H1 (cell line): Measurements from ENCODE around the gene LRRC37A. TPM values are rescaled to one million over a fixed set of nuclear protein-coding genes. Genes with fewer than 3 reads are reported as not detected.
"Not testable (repeated sequence)": the region's sequence is repeated elsewhere in the genome, so short reads cannot be mapped to it uniquely, and the experiment has no call there.

ENCODE experiments used
- CTCF ChIA-PET: fragments of 300-600 bp; sonication (Branson Sonifier 250); formaldehyde crosslinking; loops from one replicate; lab custom pipeline; 2021; ENCODE audit not compliant: partially characterized antibody; lab: Charles Lee
- POLR2A ChIA-PET: fragments of 300-600 bp; sonication (Branson Sonifier 250); formaldehyde crosslinking; loops from one replicate; lab custom pipeline; 2021; ENCODE audit warnings: inconsistent platforms; ENCODE audit not compliant: partially characterized antibody; lab: Charles Lee
- DNase-seq, 2 experiments: peaks; one replicate each; pipeline versions ENCODE4 v3.0.0 to v3.0.0-alpha.2; 2010 to 2022; ENCODE audit warnings: low spot score in 2 of 2, low read depth in 1 of 2, mixed read lengths in 1 of 2
- FAIRE-seq: peaks from 2 replicates; lab custom pipeline; 2011; peaks lifted over from hg19 to GRCh38; lab: Jason Lieb, UNC
- H2AFZ ChIP-seq: 2 replicates; pipeline ENCODE4 v1.8.1; 2012; ENCODE audit warnings: low read length, inconsistent platforms
- H2AK5ac ChIP-seq: 2 replicates; pipeline ENCODE4 v1.6.1; 2013; ENCODE audit warnings: low read depth, low read length
- H2BK120ac ChIP-seq: replicated peaks from 2 replicates; pipeline ENCODE3; 2013; ENCODE audit warnings: low read depth, low read length, inconsistent platforms
- H2BK12ac ChIP-seq: 2 replicates; pipeline ENCODE4 v1.6.1; 2013; ENCODE audit warnings: low read depth, low read length
- H2BK15ac ChIP-seq: 2 replicates; pipeline ENCODE4 v1.6.1; 2013; ENCODE audit warnings: low read length
- H2BK20ac ChIP-seq: 2 replicates; pipeline ENCODE4 v1.6.1; 2013; ENCODE audit warnings: low read length
- H2BK5ac ChIP-seq: 2 replicates; pipeline ENCODE4 v1.6.1; 2013; ENCODE audit warnings: low read depth, low read length
- H3K14ac ChIP-seq: 2 replicates; pipeline ENCODE4 v1.6.1; 2013; ENCODE audit warnings: inconsistent platforms; ENCODE audit not compliant: insufficient read length
- H3K18ac ChIP-seq: 2 replicates; pipeline ENCODE4 v1.6.1; 2013; ENCODE audit warnings: low read length; ENCODE audit errors: extremely low read depth
- H3K23ac ChIP-seq: 2 replicates; pipeline ENCODE4 v1.6.1; 2013; ENCODE audit warnings: inconsistent platforms; ENCODE audit not compliant: insufficient read length
- H3K23me2 ChIP-seq: 2 replicates; pipeline ENCODE4 v1.6.1; 2013; ENCODE audit warnings: low read depth, low read length
- H3K27ac ChIP-seq: 2 replicates; pipeline ENCODE4 v1.6.1; 2011; ENCODE audit warnings: low read depth, low read length, inconsistent platforms
- H3K27me3 ChIP-seq, 4 experiments: replicated peaks in 1 of 4; 1 replicate in 1 of 4; 2 replicates in 3 of 4; pipeline versions ENCODE4 v1.6.1 to v1.8.1; 2011 to 2013; ENCODE audit warnings: low read length in 3 of 4, mild to moderate bottlenecking in 3 of 4, inconsistent platforms in 2 of 4, mixed read lengths in 2 of 4, moderate library complexity in 1 of 4; ENCODE audit not compliant: control insufficient read depth in 3 of 4, insufficient read depth in 3 of 4; ENCODE audit errors: extremely low read depth in 1 of 4
- H3K36me3 ChIP-seq, 4 experiments: 2 replicates each; pipeline versions ENCODE4 v1.6.1 to v1.8.1; 2011 to 2013; ENCODE audit warnings: mild to moderate bottlenecking in 4 of 4, low read length in 3 of 4, moderate library complexity in 2 of 4, control low read depth in 1 of 4, inconsistent platforms in 1 of 4; ENCODE audit not compliant: insufficient read depth in 4 of 4, control insufficient read depth in 2 of 4
- H3K4ac ChIP-seq: replicated peaks from 2 replicates; pipeline ENCODE3; 2013; ENCODE audit warnings: low read length, low read depth, mixed read lengths, inconsistent platforms; ENCODE audit not compliant: insufficient read length
- H3K4me1 ChIP-seq, 4 experiments: replicated peaks in 1 of 4; 1 replicate in 1 of 4; 2 replicates in 3 of 4; pipeline versions ENCODE4 v1.6.1 to v1.8.1; 2011 to 2013; ENCODE audit warnings: low read length in 3 of 4, inconsistent platforms in 2 of 4, mixed read lengths in 1 of 4; ENCODE audit not compliant: insufficient read depth in 4 of 4, control insufficient read depth in 3 of 4
- H3K4me2 ChIP-seq, 2 experiments: 2 replicates each; pipeline versions ENCODE4 v1.6.1 to v1.8.1; 2011 to 2013; ENCODE audit warnings: low read depth in 2 of 2, low read length in 2 of 2, control low read depth in 1 of 2, inconsistent platforms in 1 of 2, mild to moderate bottlenecking in 1 of 2; ENCODE audit not compliant: insufficient read depth in 1 of 2
- H3K4me3 ChIP-seq, 4 experiments: fragments of 200-600, 300-600 bp in 1 of 4; sonication (generic), shearing (Covaris generic), sonication (Bioruptor Twin) in 1 of 4; 2 replicates each; pipeline versions ENCODE4 v1.5.1 to v1.8.1; 2011 to 2016; ENCODE audit warnings: low read length in 4 of 4, low read depth in 3 of 4, control low read depth in 2 of 4, inconsistent platforms in 2 of 4, mild to moderate bottlenecking in 2 of 4, mixed read lengths in 1 of 4, moderate library complexity in 1 of 4; ENCODE audit not compliant: insufficient read depth in 2 of 4; ENCODE audit errors: extremely low read depth in 1 of 4
- H3K56ac ChIP-seq: replicated peaks from 2 replicates; pipeline ENCODE3; 2013; ENCODE audit warnings: low read depth, mild to moderate bottlenecking, mixed read lengths, low read length, inconsistent platforms; ENCODE audit not compliant: insufficient read length
- H3K79me1 ChIP-seq: 2 replicates; pipeline ENCODE4 v1.6.1; 2013; ENCODE audit warnings: low read depth, low read length, control low read depth
- H3K79me2 ChIP-seq, 2 experiments: 2 replicates each; pipeline versions ENCODE4 v1.6.1 to v1.8.1; 2012 to 2013; ENCODE audit warnings: low read length in 2 of 2, mild to moderate bottlenecking in 2 of 2, inconsistent platforms in 1 of 2; ENCODE audit not compliant: insufficient read depth in 2 of 2, control insufficient read depth in 1 of 2
- H3K9ac ChIP-seq, 4 experiments: replicated peaks in 1 of 4; 1 replicate in 1 of 4; 2 replicates in 3 of 4; pipeline versions ENCODE4 v1.6.1 to v1.8.1; 2011 to 2013; ENCODE audit warnings: low read depth in 3 of 4, low read length in 3 of 4, control low read depth in 2 of 4, mild to moderate bottlenecking in 2 of 4, moderate library complexity in 2 of 4, inconsistent platforms in 1 of 4; ENCODE audit errors: extremely low read depth in 1 of 4
- H3K9me3 ChIP-seq, 2 experiments: 2 replicates each; pipeline versions ENCODE4 v1.6.1 to v1.8.1; 2012 to 2013; ENCODE audit warnings: mild to moderate bottlenecking in 2 of 2, moderate library complexity in 2 of 2, control low read depth in 1 of 2, inconsistent platforms in 1 of 2, low read depth in 1 of 2, low read length in 1 of 2, mixed read lengths in 1 of 2; ENCODE audit not compliant: insufficient read depth in 2 of 2
- H4K20me1 ChIP-seq, 2 experiments: replicated peaks in 1 of 2; 2 replicates each; pipeline versions ENCODE3 to v1.8.1; 2011 to 2013; ENCODE audit warnings: inconsistent platforms in 2 of 2, low read length in 2 of 2, mild to moderate bottlenecking in 1 of 2; ENCODE audit not compliant: insufficient read depth in 2 of 2, control insufficient read depth in 1 of 2
- H4K5ac ChIP-seq: 2 replicates; pipeline ENCODE4 v1.6.1; 2013; ENCODE audit warnings: low read length, low read depth, mixed read lengths, inconsistent platforms; ENCODE audit not compliant: insufficient read length
- H4K8ac ChIP-seq: 2 replicates; pipeline ENCODE4 v1.8.0; 2013; ENCODE audit warnings: mild to moderate bottlenecking, moderate library complexity, low read length, inconsistent platforms; ENCODE audit not compliant: insufficient read depth; ENCODE audit errors: extremely low read depth
- H4K91ac ChIP-seq: replicated peaks from 2 replicates; pipeline ENCODE3; 2013; ENCODE audit warnings: low read length, mixed read lengths, inconsistent platforms; ENCODE audit not compliant: insufficient read length
- WGBS, 2 experiments: shearing (Covaris generic) in 1 of 2; methylation state at CpG; one replicate each; pipeline versions ENCODE4 v1.1.6 to v1.1.7; 2013 to 2015; ENCODE audit warnings: low lambda C conversion rate in 2 of 2, mixed read lengths in 2 of 2, inconsistent platforms in 1 of 2, low coverage in 1 of 2, missing lambda C conversion rate in 1 of 2; ENCODE audit not compliant: insufficient replicate concordance in 2 of 2, insufficient coverage in 1 of 2, insufficient read length in 1 of 2; ENCODE audit errors: extremely low coverage in 1 of 2, missing lambda C conversion rate in 1 of 2; 5-methylcytosine and 5-hydroxymethylcytosine counted together
- polyA plus RNA-seq, 7 experiments: library from polyadenylated mRNA; depleted of rRNA in 3 of 7; stranded (reverse) in 5 of 7; unstranded in 2 of 7; fragments of >200 nt in 5 of 7; fragments of 200-250 nt in 2 of 7; gene quantifications; 1 replicate in 5 of 7; 2 replicates in 1 of 7; 4 replicates in 1 of 7; pipeline versions ENCODE4 v1.2.1 to v1.2.3, GENCODE V29; 2011 to 2013; ENCODE audit warnings: missing spikeins in 2 of 7, mixed read lengths in 2 of 7
- total RNA-seq: library from RNA; stranded (reverse); fragmentation: NEBNext Ultra II Directional; extraction: Animal tissue kit (Norgen Biotek cat#: 25700); gene quantifications from 2 replicates; pipeline ENCODE4 v1.2.1, GENCODE V29; 2021

The LRRC37A gene
- total and polyA plus RNA-seq, 2 of the 8 experiments (the other 6 are each of a cell fraction or from before 2014, with no cell fraction given) = 1.4 to 2.9 TPM

DNA sequence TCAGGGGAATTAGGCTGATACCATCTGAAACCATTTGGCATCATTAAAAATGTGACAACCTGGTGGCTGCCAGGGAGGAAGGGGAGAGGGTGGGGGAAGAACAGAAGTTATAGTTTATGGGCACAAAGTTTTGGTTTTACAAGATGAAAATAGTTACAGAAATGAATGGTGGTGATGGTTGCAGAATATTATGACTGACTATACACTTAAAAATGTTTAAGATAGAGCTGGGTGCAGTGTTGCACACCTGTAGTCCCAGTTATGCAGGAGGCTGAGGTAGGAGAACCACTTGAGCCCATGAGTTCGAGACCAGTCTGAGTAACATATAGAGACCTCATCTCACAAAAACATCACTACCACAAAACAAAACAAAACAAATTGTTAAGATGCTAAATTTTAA, 54.1 kb downstream of the LRRC37A start:
- H3K27ac ChIP-seq, H2BK15ac ChIP-seq, H3K79me1 ChIP-seq, H2AK5ac ChIP-seq, H3K27me3 ChIP-seq, H3K23me2 ChIP-seq, H4K8ac ChIP-seq, H4K20me1 ChIP-seq, POLR2A ChIA-PET, H3K14ac ChIP-seq, DNase-seq, H4K5ac ChIP-seq, H3K79me2 ChIP-seq, H3K4me1 ChIP-seq, H3K9ac ChIP-seq, H2BK20ac ChIP-seq, H3K4ac ChIP-seq, H3K4me2 ChIP-seq, FAIRE-seq, H3K18ac ChIP-seq, H3K23ac ChIP-seq, H4K91ac ChIP-seq, H3K56ac ChIP-seq, H3K36me3 ChIP-seq, CTCF ChIA-PET, H3K9me3 ChIP-seq, H2AFZ ChIP-seq, H2BK5ac ChIP-seq, H2BK12ac ChIP-seq, H2BK120ac ChIP-seq, H3K4me3 ChIP-seq: not testable (repeated sequence)
- no CpG with 5 or more reads among the region's 1 CpG for WGBS, 2 experiments

DNA sequence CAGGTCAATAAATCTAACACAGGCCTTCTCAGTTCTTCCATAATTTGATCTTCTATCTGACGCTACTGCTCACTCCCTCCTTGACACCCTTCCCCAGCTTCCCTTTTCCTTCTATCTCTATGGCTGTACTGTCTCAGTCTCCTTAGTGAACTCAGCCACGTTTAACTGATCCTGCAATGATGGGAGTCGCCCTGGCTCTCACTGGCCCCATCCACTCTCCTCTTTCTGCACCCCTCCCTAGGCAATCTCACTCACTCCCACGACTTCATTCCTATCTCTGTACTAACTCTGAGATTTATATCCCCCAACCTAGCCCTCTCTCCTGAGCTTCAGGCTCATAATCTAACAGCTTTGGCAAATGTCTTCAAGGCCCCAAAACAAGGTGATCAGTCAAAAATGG, 58.9 kb downstream of the LRRC37A start:
- H3K4me1 ChIP-seq, H2BK20ac ChIP-seq, H3K36me3 ChIP-seq, H4K5ac ChIP-seq, H4K8ac ChIP-seq, H3K23me2 ChIP-seq, H2AK5ac ChIP-seq, H3K4me3 ChIP-seq, H3K79me2 ChIP-seq, H3K9ac ChIP-seq, H3K27ac ChIP-seq, H2AFZ ChIP-seq, H2BK5ac ChIP-seq, POLR2A ChIA-PET, H3K18ac ChIP-seq, H2BK15ac ChIP-seq, H4K91ac ChIP-seq, H3K4me2 ChIP-seq, H3K79me1 ChIP-seq, H2BK120ac ChIP-seq, H3K56ac ChIP-seq, H2BK12ac ChIP-seq, H3K4ac ChIP-seq, H3K9me3 ChIP-seq, CTCF ChIA-PET, H3K14ac ChIP-seq, H3K23ac ChIP-seq, H4K20me1 ChIP-seq, DNase-seq, FAIRE-seq, H3K27me3 ChIP-seq: not testable (repeated sequence)
- WGBS, 2 experiments = no CpG with 5 or more reads among the region's 4 CpGs
